Stomach smooth muscle (tissue), 2 donors: ENCODE measurements around the gene PLEKHH2.

Experiments
- H3K27ac ChIP-seq: one replicate; pipeline ENCODE4 v1.7.0; 2013; ENCODE audit warnings: mild to moderate bottlenecking, low read length, inconsistent platforms
- H3K27me3 ChIP-seq, 2 donors: one replicate each; pipeline ENCODE4 v1.7.0; 2013; ENCODE audit warnings: low read length in 2 of 2; ENCODE audit not compliant: insufficient read depth in 2 of 2, control insufficient read depth in 1 of 2
- H3K36me3 ChIP-seq, 2 donors: one replicate each; pipeline ENCODE4 v1.7.0; 2013; ENCODE audit warnings: low read length in 2 of 2; ENCODE audit not compliant: control insufficient read depth in 2 of 2, insufficient read depth in 2 of 2
- H3K4me1 ChIP-seq: one replicate; pipeline ENCODE4 v1.7.0; 2013; ENCODE audit warnings: low read length; ENCODE audit not compliant: control insufficient read depth, insufficient read depth
- H3K4me3 ChIP-seq, 2 donors: one replicate each; pipeline ENCODE4 v1.7.0; 2013; ENCODE audit warnings: low read length in 2 of 2
- H3K9ac ChIP-seq, 2 donors: one replicate each; pipeline ENCODE4 v1.7.0; 2013; ENCODE audit warnings: low read length in 2 of 2, mild to moderate bottlenecking in 1 of 2
- H3K9me3 ChIP-seq, 2 donors: one replicate each; pipeline ENCODE4 v1.7.0; 2013; ENCODE audit warnings: low read length in 2 of 2; ENCODE audit not compliant: control insufficient read depth in 2 of 2
- donor health status: healthy.
- donor health status: Pancreatic carcinoma.

Gene PLEKHH2

DNA sequence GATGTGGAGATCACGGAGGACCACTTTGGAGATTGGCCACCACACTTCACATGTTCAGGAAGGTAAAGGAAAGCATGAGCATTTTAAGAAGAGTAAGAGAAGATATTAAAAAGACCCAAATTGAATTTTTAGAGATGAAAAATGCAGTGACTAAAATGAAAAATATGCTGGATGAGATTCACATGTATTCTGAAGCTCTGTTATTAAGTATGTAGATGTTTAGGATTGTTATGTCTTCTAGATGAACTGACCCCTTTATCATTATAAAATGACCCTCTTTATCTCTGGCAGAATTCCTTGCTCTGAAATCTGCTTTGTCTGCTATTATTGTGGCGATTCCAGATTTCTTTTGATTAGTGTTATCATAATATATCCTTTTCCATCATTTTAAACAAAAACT lies 100.8 kb downstream of the PLEKHH2 start:
- H3K4me1 ChIP-seq, result no peaks in the 10 kb centered on the region
- H3K9me3 ChIP-seq, result no peaks in the 10 kb centered on the region
- no peak overlapping the region for H3K9ac ChIP-seq
- no peaks in the 10 kb centered on the region for H3K36me3 ChIP-seq
- H3K27me3 ChIP-seq, result no peaks in the 10 kb centered on the region
- no peak overlapping the region for H3K4me3 ChIP-seq
- H3K27ac ChIP-seq, result no peak overlapping the region

DNA sequence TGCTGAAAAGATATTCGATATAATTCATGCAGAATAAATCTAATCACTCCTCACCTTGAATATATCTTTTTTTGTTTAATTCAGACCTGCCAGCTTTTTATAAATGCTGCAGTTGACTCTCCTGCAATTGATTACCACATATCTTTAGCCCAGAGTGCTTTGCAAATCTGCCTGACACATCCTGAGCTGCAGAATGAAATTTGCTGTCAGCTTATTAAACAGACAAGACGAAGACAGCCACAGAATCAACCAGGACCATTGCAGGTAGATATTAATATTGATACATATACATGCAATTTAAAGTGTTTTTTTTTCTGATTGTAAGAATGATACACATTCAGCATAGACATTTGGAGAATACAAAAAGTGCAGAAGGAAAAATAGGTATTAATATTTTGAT lies 101.2 kb downstream of the PLEKHH2 start:
- Histone ChIP-seq H3K4me1 (no peaks in the 10 kb centered on the region), H3K4me3 (no peak overlapping the region), H3K36me3 (no peaks in the 10 kb centered on the region), H3K27ac (no peak overlapping the region), H3K9me3 (no peaks in the 10 kb centered on the region), H3K27me3 (no peaks in the 10 kb centered on the region), H3K9ac (no peak overlapping the region)

DNA sequence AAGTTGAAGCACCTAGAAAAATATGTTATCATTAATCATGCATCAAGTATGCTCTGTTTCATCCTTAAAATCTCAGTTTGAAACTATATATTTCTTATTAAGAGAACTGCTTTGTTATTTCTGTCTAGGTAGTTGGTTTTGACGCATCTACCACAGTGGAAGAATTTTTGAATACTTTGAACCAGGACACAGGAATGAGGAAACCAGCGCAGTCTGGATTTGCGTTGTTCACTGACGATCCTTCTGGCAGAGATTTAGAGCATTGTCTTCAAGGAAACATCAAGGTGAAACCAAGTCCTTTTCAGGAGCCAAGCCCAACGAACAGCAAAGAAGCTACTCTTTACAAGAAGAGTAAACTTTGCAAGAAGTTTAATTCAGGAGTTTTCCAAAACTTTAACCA lies 106.6 kb downstream of the PLEKHH2 start:
- Histone ChIP-seq H3K27me3 (no peaks in the 10 kb centered on the region), H3K9me3 (no peaks in the 10 kb centered on the region), H3K9ac (no peak overlapping the region), H3K36me3 (no peaks in the 10 kb centered on the region), H3K27ac (no peak overlapping the region), H3K4me3 (no peak overlapping the region), H3K4me1 (no peaks in the 10 kb centered on the region)

DNA sequence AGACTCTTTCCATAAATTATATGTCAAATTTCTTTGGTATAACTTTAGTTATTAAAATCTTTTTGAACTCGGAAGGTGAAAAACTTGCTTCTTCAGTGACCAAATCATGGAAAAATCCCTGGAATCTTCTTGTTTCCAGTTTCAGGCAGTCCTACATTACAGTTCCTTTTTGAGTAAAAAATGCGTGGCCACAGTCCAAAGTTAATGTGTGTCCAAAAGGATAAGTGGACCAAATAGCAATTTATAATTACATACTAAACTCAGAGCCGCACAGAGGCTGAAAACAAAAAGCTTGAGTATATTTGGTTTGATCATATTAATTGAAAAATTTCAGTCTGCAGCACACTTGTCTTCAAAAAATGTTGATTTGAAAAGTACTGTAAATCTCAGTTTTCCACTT lies 108.4 kb downstream of the PLEKHH2 start:
- Histone ChIP-seq H3K27ac (no peak overlapping the region), H3K9ac (no peak overlapping the region)

DNA sequence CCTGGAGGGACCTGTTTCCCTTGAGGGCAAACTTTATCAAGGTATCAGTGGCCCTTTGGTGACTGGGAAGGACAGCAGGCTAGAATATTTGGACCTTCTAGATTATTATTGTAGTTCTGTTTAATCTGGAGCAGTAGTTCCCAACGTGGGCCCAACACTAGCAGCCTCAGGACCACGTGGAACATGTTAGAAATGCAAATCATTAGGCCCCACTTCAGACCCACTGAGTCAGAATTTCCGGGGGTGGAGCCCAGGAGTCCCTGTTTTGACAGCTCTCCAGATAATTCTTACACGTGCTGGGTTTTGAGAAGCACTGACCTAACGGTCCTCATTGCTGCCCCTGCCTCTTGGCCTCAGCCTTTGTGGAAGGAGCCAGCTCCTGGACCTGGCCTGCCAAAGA lies 111.3 kb downstream of the PLEKHH2 start:
- Histone ChIP-seq H3K4me3 (no peak overlapping the region), H3K27me3 (no peaks in the 10 kb centered on the region), H3K9me3 (no peaks in the 10 kb centered on the region), H3K4me1 (peaks cover 2% of the 10 kb centered on the region), H3K36me3 (no peaks in the 10 kb centered on the region), H3K9ac (no peak overlapping the region), H3K27ac (no peak overlapping the region)

More for the DNA sequence above, 108.4 kb downstream of the PLEKHH2 start:
- no peaks in the 10 kb centered on the region for H3K27me3 ChIP-seq
- no peak overlapping the region for H3K4me3 ChIP-seq
- no peaks in the 10 kb centered on the region for H3K4me1 ChIP-seq
- H3K36me3 ChIP-seq, result no peaks in the 10 kb centered on the region
- H3K9me3 ChIP-seq, result no peaks in the 10 kb centered on the region

DNA sequence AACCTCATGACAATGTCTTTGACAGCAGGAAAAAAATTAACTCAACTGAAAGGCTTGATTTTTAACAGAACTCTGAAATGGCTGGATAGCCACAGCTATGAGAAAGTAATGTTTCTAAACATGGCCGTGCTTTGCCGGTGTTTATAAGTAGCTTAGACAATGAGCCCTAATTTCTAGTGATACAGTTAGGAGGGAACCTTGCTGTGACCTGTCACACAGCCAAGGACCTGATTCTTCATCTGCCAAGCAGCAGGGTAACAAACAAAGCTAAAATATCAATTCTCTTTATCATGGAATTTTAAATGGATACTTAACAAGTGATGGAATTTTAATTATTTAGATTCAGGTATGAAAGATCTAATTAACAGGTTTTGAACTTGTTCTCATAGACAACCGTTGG lies 112.5 kb downstream of the PLEKHH2 start:
- Histone ChIP-seq H3K4me3 (no peak overlapping the region), H3K27ac (no peak overlapping the region), H3K27me3 (no peaks in the 10 kb centered on the region), H3K9ac (no peak overlapping the region), H3K36me3 (peaks cover 3 to 4% of the 10 kb centered on the region in 2 donors), H3K9me3 (no peaks in the 10 kb centered on the region), H3K4me1 (peaks cover 2% of the 10 kb centered on the region)

DNA sequence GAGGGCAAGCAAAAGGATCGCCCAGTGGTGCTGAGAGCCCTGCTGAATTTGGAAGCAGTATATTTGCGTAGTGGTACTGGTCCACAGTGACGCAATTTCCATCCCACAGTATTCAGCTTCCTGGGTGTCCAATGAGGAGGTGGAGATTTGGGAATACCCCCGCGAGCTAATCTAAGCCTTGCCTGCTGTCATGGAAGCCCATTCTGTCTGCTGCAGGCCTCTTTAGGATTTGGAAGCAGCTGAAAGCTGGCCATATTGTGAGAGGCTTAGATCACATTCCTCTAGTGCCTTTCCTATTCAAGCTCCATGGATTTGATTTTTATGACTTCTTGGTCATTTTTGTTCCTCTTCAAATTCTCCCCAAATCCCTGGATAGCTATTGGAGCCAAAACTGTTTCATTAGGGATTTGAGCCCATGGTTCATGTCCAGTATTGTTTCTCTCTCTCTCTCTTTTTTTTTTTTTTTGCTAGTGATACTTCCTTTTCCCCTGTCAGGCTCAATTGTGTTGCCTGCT lies 114.5 kb downstream of the PLEKHH2 start:
- no peak overlapping the region for H3K27ac ChIP-seq
- no peaks in the 10 kb centered on the region for H3K9me3 ChIP-seq
- H3K4me1 ChIP-seq, result peaks cover 2% of the 10 kb centered on the region
- peaks cover 3 to 4% of the 10 kb centered on the region in 2 donors for H3K36me3 ChIP-seq
- H3K9ac ChIP-seq, result no peak overlapping the region
- no peaks in the 10 kb centered on the region for H3K27me3 ChIP-seq
- H3K4me3 ChIP-seq, result no peak overlapping the region

DNA sequence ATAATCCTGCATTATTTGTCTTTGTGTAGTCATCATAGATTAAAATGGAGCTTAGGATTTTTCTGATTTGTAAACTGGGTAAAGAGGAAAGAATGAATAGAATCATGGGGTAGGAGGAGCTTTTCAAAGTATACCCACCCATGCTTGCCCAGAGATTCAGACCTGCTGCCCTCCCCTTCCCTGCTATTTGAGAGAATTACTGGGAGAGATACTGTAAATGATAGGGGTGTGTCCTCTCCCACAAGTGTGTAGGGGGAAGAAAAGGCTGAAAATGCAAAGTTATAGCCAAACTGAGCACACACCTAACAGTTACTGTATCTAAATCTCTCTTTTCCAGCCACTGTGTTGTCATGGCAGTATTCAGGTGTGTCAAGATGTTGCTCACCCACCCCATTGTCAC lies 115.2 kb downstream of the PLEKHH2 start:
- no peak overlapping the region for H3K4me3 ChIP-seq
- no peak overlapping the region for H3K9ac ChIP-seq
- peaks cover 3 to 4% of the 10 kb centered on the region in 2 donors for H3K36me3 ChIP-seq
- no peaks in the 10 kb centered on the region for H3K27me3 ChIP-seq
- H3K27ac ChIP-seq, result no peak overlapping the region
- H3K9me3 ChIP-seq, result no peaks in the 10 kb centered on the region
- H3K4me1 ChIP-seq, result peaks cover 2% of the 10 kb centered on the region

DNA sequence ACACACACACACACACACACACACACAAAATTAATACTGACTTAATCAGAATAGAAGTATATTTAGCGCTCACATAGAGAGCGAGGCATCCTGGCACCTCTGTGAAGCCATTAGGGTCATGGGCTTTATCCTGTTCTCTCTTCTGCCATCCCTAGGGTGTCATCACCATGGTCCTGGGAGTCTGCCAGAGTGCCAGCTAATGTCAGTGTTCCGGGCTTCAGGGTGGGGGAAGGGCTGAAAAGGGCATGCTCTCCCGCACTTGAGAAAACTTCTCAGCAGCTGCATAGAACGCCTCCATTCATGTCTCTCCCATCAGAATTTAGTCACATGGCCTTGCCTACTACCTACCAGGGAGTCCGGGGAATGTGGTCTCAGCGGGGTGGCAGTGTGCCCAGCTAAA lies 117.1 kb downstream of the PLEKHH2 start:
- Histone ChIP-seq H3K4me3 (no peak overlapping the region), H3K4me1 (peaks cover 2% of the 10 kb centered on the region), H3K9me3 (no peaks in the 10 kb centered on the region), H3K9ac (no peak overlapping the region), H3K36me3 (peaks cover 3 to 4% of the 10 kb centered on the region in 2 donors), H3K27ac (no peak overlapping the region), H3K27me3 (no peaks in the 10 kb centered on the region)

DNA sequence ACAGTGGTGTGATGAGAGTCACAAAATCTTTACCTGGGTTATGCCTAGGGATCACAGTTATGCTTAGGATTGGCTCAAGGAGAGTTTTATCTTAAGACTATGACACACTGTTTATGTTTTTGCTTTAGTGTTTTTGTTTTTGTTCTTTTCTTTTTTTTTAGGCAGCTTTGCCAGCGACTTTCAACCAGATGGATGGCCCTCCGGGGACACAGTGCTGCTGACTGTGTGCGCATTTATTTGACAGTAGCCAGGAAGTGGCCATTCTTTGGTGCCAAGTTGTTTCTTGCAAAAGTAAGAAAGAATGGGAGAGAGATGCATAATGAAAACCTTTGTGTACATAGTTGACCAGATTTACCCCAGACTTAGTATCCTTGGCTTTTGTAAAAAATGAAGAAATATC lies 121.7 kb downstream of the PLEKHH2 start:
- H3K36me3 ChIP-seq, result peaks cover 3 to 4% of the 10 kb centered on the region in 2 donors
- no peak overlapping the region for H3K9ac ChIP-seq
- H3K27me3 ChIP-seq, result no peaks in the 10 kb centered on the region
- H3K4me1 ChIP-seq, result no peaks in the 10 kb centered on the region
- no peak overlapping the region for H3K4me3 ChIP-seq
- H3K9me3 ChIP-seq, result no peaks in the 10 kb centered on the region
- no peak overlapping the region for H3K27ac ChIP-seq

DNA sequence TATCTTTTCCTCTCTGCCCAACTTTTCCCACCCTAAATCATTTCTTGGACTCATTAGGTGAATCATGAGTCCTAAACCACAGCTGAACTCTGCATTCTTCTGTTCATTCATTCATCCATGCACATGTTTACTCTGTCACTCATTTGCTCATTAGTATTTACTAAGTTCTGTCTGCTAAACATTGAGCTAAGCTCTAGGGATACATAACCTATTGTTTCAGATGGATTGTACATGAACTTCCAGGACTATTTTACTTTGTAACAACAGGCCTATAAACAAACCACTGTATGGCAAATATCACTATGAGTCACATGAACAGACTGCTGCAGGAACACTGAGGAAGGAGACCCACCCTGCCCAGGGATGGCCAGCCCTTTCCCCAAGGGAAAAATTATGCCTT lies 122.1 kb downstream of the PLEKHH2 start:
- no peak overlapping the region for H3K4me3 ChIP-seq
- no peak overlapping the region for H3K27ac ChIP-seq
- no peaks in the 10 kb centered on the region for H3K27me3 ChIP-seq
- H3K9ac ChIP-seq, result no peak overlapping the region
- H3K4me1 ChIP-seq, result no peaks in the 10 kb centered on the region
- peaks cover under 1 to 3% of the 10 kb centered on the region in 2 donors for H3K36me3 ChIP-seq
- H3K9me3 ChIP-seq, result no peaks in the 10 kb centered on the region
